Measurements from ENCODE around the gene PHF12. TPM values are rescaled to one million over a fixed set of nuclear protein-coding genes. Genes with fewer than 3 reads are reported as not detected.

The PHF12 gene
- total RNA-seq (2022) = 37.6 and 38.2 TPM in 2 replicates
- percentile 76 among the genes with signal in this experiment for Bru-seq, nascent RNA
- percentile 75 among the genes with signal in this experiment for BruChase-seq, experiment 1, labeled RNA remaining after a 6-hour chase
- BruChase-seq, experiment 2, labeled RNA remaining after a 2-hour chase = percentile 81 among the genes with signal in this experiment
- long read RNA-seq, full-length matches to known transcripts = 3 of 41 reads
- long read RNA-seq, partial matches to known transcripts = 26 of 41 reads
- long read RNA-seq, other reads (novel, unspliced or antisense) = 12 of 41 reads

DNA sequence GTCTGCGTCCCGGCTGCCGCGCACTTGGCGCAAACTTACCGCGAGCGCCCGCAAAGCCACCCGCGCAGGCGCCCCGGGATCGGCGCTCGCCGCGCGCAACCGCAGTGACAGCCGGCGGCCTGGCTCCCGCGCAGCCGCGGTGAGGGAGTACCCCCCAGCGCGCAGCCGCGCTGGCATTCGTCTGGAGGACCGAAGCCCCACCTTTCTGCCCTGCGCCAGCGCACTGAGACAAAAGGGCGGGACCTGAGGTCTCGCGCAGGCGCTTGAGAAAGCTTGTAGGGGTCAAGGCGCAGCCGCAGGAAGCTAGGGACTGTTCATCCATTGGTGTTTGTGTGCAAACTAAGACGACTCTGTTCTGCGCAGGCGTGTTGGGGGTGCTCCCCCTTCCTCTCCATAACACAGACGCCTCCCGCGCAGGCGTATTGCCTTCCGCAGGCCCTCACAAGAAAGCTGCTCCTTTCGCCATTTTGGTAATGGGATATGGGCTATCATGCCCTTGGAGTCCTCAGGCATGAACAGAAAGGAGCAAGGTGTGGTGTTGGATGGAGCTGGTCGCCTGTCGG is at the start of gene PHF12:
Gene PHF12 (minus strand): TSS at position 91 of the 563 bp plus-strand sequence. CDS start 558 bp downstream, outside the sequence.
- POLR2A ChIA-PET = interaction anchor here (0.6 to 10.7 kb wide), 37 partner anchors 8 to 1660 kb away, joined by 3 to 342 read pairs (median 4); partner anchors contain the start of genes BLTP2, FLOT2, NEK8 and RPL23A
- Mint-ChIP-seq H3K36me3 (ENCODE audit: insufficient read depth, unreplicated experiment) (peaks cover 27% of the 10 kb centered on the region), H3K27ac (ENCODE audit: low read depth, unreplicated experiment) (peak within 1 kb of the TSS; percentile 85)

GRCh38 chr17:29000973-29001372 is 49.7 kb upstream of the PHF12 start:
- Mint-ChIP-seq H3K4me3 (ENCODE audit: unreplicated experiment) (no peak overlapping the region), H3K27me3 (ENCODE audit: insufficient read depth, unreplicated experiment) (peaks cover 52% of the 10 kb centered on the region), H3K36me3 (ENCODE audit: insufficient read depth, unreplicated experiment) (no peaks in the 10 kb centered on the region), H3K4me1 (ENCODE audit: insufficient read depth, unreplicated experiment) (peaks cover 9% of the 10 kb centered on the region), H3K9me3 (ENCODE audit: unreplicated experiment) (no peaks in the 10 kb centered on the region), H3K27ac (ENCODE audit: low read depth, unreplicated experiment) (no peak overlapping the region)
- TF ChIP-seq, protein P1, sequence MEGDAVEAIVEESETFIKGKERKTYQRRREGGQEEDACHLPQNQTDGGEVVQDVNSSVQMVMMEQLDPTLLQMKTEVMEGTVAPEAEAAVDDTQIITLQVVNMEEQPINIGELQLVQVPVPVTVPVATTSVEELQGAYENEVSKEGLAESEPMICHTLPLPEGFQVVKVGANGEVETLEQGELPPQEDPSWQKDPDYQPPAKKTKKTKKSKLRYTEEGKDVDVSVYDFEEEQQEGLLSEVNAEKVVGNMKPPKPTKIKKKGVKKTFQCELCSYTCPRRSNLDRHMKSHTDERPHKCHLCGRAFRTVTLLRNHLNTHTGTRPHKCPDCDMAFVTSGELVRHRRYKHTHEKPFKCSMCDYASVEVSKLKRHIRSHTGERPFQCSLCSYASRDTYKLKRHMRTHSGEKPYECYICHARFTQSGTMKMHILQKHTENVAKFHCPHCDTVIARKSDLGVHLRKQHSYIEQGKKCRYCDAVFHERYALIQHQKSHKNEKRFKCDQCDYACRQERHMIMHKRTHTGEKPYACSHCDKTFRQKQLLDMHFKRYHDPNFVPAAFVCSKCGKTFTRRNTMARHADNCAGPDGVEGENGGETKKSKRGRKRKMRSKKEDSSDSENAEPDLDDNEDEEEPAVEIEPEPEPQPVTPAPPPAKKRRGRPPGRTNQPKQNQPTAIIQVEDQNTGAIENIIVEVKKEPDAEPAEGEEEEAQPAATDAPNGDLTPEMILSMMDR (IDR thresholded peaks at IDR 0.05; ENCODE audit: unreplicated experiment) = no peak
- DNase-seq (ENCODE audit: unreplicated experiment) = no peak
- ChIA-PET POLR2A (no interaction called here), CTCF (interaction anchor here (1.1 kb wide), 1 partner anchor 237 kb away, joined by 3 read pairs; no protein-coding TSS in a partner anchor)
- intact Hi-C loops (cut with micrococcal nuclease) = no loop called here
- BruUV-seq (replicated peaks) = no TSS peak

More for the DNA sequence above, at the start of gene PHF12:
- H3K27me3 Mint-ChIP-seq (ENCODE audit: insufficient read depth, unreplicated experiment) = no peaks in the 10 kb centered on the region
- H3K9me3 Mint-ChIP-seq (ENCODE audit: unreplicated experiment) = no peaks in the 10 kb centered on the region
- peaks cover 6% of the 10 kb centered on the region for H3K4me1 Mint-ChIP-seq (ENCODE audit: insufficient read depth, unreplicated experiment)
- intact Hi-C loops (cut with micrococcal nuclease) = loop anchor here (2.0 kb wide), 1 partner anchor 49 kb away; the partner anchor contains the start of gene DHRS13
- DNase-seq (ENCODE audit: unreplicated experiment) = peak; percentile 100
- H3K4me3 Mint-ChIP-seq (ENCODE audit: unreplicated experiment) = no peak within 1 kb of the TSS
- CTCF ChIA-PET = interaction anchor here (0.5 to 2.4 kb wide), 8 partner anchors 13 to 230 kb away, joined by 3 to 18 read pairs (median 3); no protein-coding TSS in a partner anchor
- BruUV-seq (replicated peaks) = no TSS peak
- TF ChIP-seq, protein P1 (IDR thresholded peaks at IDR 0.05; ENCODE audit: unreplicated experiment) = no peak

DNA sequence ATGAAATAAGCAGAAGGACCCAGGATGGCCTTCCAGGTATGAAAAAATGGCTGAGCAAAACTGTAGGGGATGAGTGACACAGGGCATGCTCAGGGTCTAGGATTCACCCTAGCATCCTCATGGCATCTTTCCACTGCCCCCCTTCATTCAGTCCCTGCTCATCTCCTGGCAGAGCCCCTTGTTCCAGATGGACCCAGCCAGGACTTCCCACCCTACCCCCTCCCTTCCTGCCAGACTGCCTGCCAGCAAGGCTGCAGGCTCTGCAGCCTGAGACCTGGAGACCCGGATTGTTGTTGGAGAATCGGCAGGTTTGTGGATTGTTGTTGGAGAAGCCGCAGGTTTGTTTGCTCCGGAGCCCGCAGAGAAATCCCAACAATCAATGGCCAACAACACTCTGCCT is 47.9 kb upstream of the PHF12 start:
- H3K4me3 Mint-ChIP-seq (ENCODE audit: unreplicated experiment) = no peak overlapping the region
- BruUV-seq (replicated peaks) = no TSS peak
- DNase-seq (ENCODE audit: unreplicated experiment) = no peak
- no peak overlapping the region for H3K27ac Mint-ChIP-seq (ENCODE audit: low read depth, unreplicated experiment)
- ChIA-PET CTCF (no interaction called here), POLR2A (no interaction called here)
- peaks cover 42% of the 10 kb centered on the region for H3K27me3 Mint-ChIP-seq (ENCODE audit: insufficient read depth, unreplicated experiment)
- H3K4me1 Mint-ChIP-seq (ENCODE audit: insufficient read depth, unreplicated experiment) = peaks cover 9% of the 10 kb centered on the region
- intact Hi-C loops (cut with micrococcal nuclease) = no loop called here
- H3K36me3 Mint-ChIP-seq (ENCODE audit: insufficient read depth, unreplicated experiment) = no peaks in the 10 kb centered on the region
- no peaks in the 10 kb centered on the region for H3K9me3 Mint-ChIP-seq (ENCODE audit: unreplicated experiment)
- TF ChIP-seq, protein P1 (IDR thresholded peaks at IDR 0.05; ENCODE audit: unreplicated experiment) = no peak

- no peak for DNase-seq (ENCODE audit: unreplicated experiment)
- H3K4me1 Mint-ChIP-seq (ENCODE audit: insufficient read depth, unreplicated experiment) = peaks cover 9% of the 10 kb centered on the region
- H3K9me3 Mint-ChIP-seq (ENCODE audit: unreplicated experiment) = no peaks in the 10 kb centered on the region
- H3K4me3 Mint-ChIP-seq (ENCODE audit: unreplicated experiment) = no peak overlapping the region
- H3K27ac Mint-ChIP-seq (ENCODE audit: low read depth, unreplicated experiment) = no peak overlapping the region
- BruUV-seq (replicated peaks) = no TSS peak
- intact Hi-C loops (cut with micrococcal nuclease) = no loop called here
- no peaks in the 10 kb centered on the region for H3K36me3 Mint-ChIP-seq (ENCODE audit: insufficient read depth, unreplicated experiment)
- H3K27me3 Mint-ChIP-seq (ENCODE audit: insufficient read depth, unreplicated experiment) = peaks cover 31% of the 10 kb centered on the region
- TF ChIP-seq, protein P1 (IDR thresholded peaks at IDR 0.05; ENCODE audit: unreplicated experiment) = no peak
- CTCF ChIA-PET = no interaction called here
- POLR2A ChIA-PET = no interaction called here
These were observed 46.5 kb upstream of the PHF12 start for GRCh38 chr17:28997806-28998205.

All from MCF 10A (cell line).